HL-60 (cell line): ENCODE measurements around the gene RPS24.

ENCODE experiments used
- CTCF ChIP-seq: IDR thresholded peaks from one replicate; pipeline ENCODE4 v1.5.1; 2011; ENCODE audit warnings: low read length, control low read depth, inconsistent platforms; ENCODE audit not compliant: insufficient read depth
- POLR2AphosphoS5 ChIP-seq: IDR thresholded peaks from 2 replicates; pipeline ENCODE4 v1.6.1; 2012; ENCODE audit warnings: low read depth

- TF ChIP-seq CTCF (no peak), POLR2AphosphoS5 (no peak)
These were observed 13.1 kb downstream of the RPS24 start for GRCh38 chr10:78046711-78047269.
